Stimulated activated CD8-positive, alpha-beta memory T cell treated with anti-CD3 and anti-CD28 coated beads, Interleukin-15, amount 100 ng/mL, for 48 hours (primary cell): ENCODE measurements around the gene KRT81.
"Not testable (repeated sequence)": the region's sequence is repeated elsewhere in the genome, so short reads cannot be mapped to it uniquely, and the experiment has no call there.

Source experiments
- DNase-seq, 2 donors: peaks; one replicate each; pipeline ENCODE4 v3.0.0-alpha.2; 2020; ENCODE audit warnings: low read depth in 2 of 2

KRT81 gene

GRCh38 chr12:52296572-52297215 lies 5.4 kb upstream of the KRT81 start:
- DNase-seq: no peak

GRCh38 chr12:52295663-52296062 lies 4.3 kb upstream of the KRT81 start:
- DNase-seq: no peak

- DNase-seq: no peak
Observed at GRCh38 chr12:52294803-52295202, 3.5 kb upstream of the KRT81 start.

GRCh38 chr12:52293926-52294325 lies 2.6 kb upstream of the KRT81 start:
- no peak for DNase-seq

GRCh38 chr12:52290483-52291134 lies 725 bp downstream of the KRT81 start:
- DNase-seq: not testable (repeated sequence)

GRCh38 chr12:52287816-52288805 lies 3.2 kb downstream of the KRT81 start:
- DNase-seq: not testable (repeated sequence)

- not testable (repeated sequence) for DNase-seq
Observed at GRCh38 chr12:52286857-52287785, 4.2 kb downstream of the KRT81 start.

GRCh38 chr12:52285851-52286530 lies 5.3 kb downstream of the KRT81 start:
- no peak for DNase-seq

- DNase-seq: no peak
Observed at GRCh38 chr12:52285172-52285745, 6.1 kb downstream of the KRT81 start.

- DNase-seq: no peak
Observed at GRCh38 chr12:52284562-52285171, 6.7 kb downstream of the KRT81 start.

GRCh38 chr12:52280796-52281560 lies 10.4 kb downstream of the KRT81 start:
- DNase-seq: no peak

GRCh38 chr12:52280319-52280795 lies 11.0 kb downstream of the KRT81 start:
- DNase-seq: no peak

- no peak for DNase-seq
Observed at GRCh38 chr12:52279422-52280318, 11.7 kb downstream of the KRT81 start.

- peak; percentile 52 to 56 for DNase-seq
Observed at GRCh38 chr12:52278575-52279421, 12.5 kb downstream of the KRT81 start.

GRCh38 chr12:52277486-52278245 lies 13.7 kb downstream of the KRT81 start:
- DNase-seq: no peak

GRCh38 chr12:52275686-52276085 lies 15.6 kb downstream of the KRT81 start:
- DNase-seq: no peak
